ENCODE measurements around the gene HIVEP3. TPM values are rescaled to one million over a fixed set of nuclear protein-coding genes. Genes with fewer than 3 reads are reported as not detected.
A peak's percentile ranks its signal among the peaks of the same experiment; 100 is the strongest.

HIVEP3 gene
- total RNA-seq, 1 experiment from 2014 or later: 1.4 TPM

GRCh38 chr1:41665962-41666917, 252.5 kb downstream of the HIVEP3 start:
- H3K14ac ChIP-seq (ENCODE audit: insufficient read depth, low read length): no peak overlapping the region
- DNase-seq: no peak

More at GRCh38 chr1:41665962-41666917, 252.5 kb downstream of the HIVEP3 start:
- no peak overlapping the region for H2BK12ac ChIP-seq (ENCODE audit: insufficient read length, low read depth, low read length)
- H2BK120ac ChIP-seq (ENCODE audit: low read depth, low read length, poor library complexity, severe bottlenecking): no peak overlapping the region
- peaks cover 6% of the 10 kb centered on the region; the same call in 1 of the 2 replicates for H3K27me3 ChIP-seq (ENCODE audit: insufficient read depth, low read length)
- H3K56ac ChIP-seq (ENCODE audit: insufficient read length, low read depth, low read length): no peak overlapping the region
- H2BK5ac ChIP-seq (ENCODE audit: insufficient read length, low read length): no peak overlapping the region
- peak overlapping the region in 1 of 3 experiments; percentile 39; a peak in 1 of 7 replicates for H3K27ac Mint-ChIP-seq
- no peak overlapping the region for H2BK20ac ChIP-seq (ENCODE audit: low read depth, low read length, poor library complexity, severe bottlenecking)
- H3K4me1 Mint-ChIP-seq: peaks cover 26 to 27% of the 10 kb centered on the region in 2 experiments
- no peak overlapping the region for H2AFZ ChIP-seq (ENCODE audit: low read length)
- no peaks in the 10 kb centered on the region for H3K9me3 ChIP-seq (ENCODE audit: control insufficient read depth, low read depth, low read length)
- H3K23me2 ChIP-seq (ENCODE audit: insufficient read length, low read depth, low read length, poor library complexity, severe bottlenecking): no peaks in the 10 kb centered on the region
- H3K4me3 Mint-ChIP-seq: no peak overlapping the region; a peak in 1 of 5 replicates
- no peak overlapping the region for H3K23ac ChIP-seq (ENCODE audit: insufficient read length, low read depth, low read length)
- WGBS (ENCODE audit: extremely low coverage, insufficient read length, low lambda C conversion rate): no CpG with 5 or more reads among the region's 6 CpGs
- 0 out of 2 replicates have a peak, but pooled peaks cover 2% of the 10 kb centered on the region for H3K4me1 ChIP-seq (ENCODE audit: insufficient read depth, low read length)
- H3K36me3 Mint-ChIP-seq (ENCODE audit: insufficient read depth in 1 of 3, low read depth in 3 of 3): no peaks in the 10 kb centered on the region; a peak in 1 of 7 replicates
- TF ChIP-seq CTCF (conservative IDR thresholded peaks at IDR 0.05): no peak
- no peak overlapping the region for H3K4ac ChIP-seq (ENCODE audit: low read depth, low read length)
- H3K79me2 ChIP-seq (ENCODE audit: insufficient read depth, low read length): no peaks in the 10 kb centered on the region
- H3T11ph ChIP-seq (ENCODE audit: low read length): no peak overlapping the region
- no peak overlapping the region for H4K91ac ChIP-seq (ENCODE audit: insufficient read length, low read depth, low read length)
- no peak overlapping the region for H4K8ac ChIP-seq (replicated peaks; ENCODE audit: insufficient read length, low read depth, low read length)
- peaks cover 29% of the 10 kb centered on the region for H3K27me3 Mint-ChIP-seq (ENCODE audit: low read depth)
- H3K27ac ChIP-seq (ENCODE audit: insufficient read length, low read depth, low read length): no peak overlapping the region
- no peak overlapping the region for H3K18ac ChIP-seq (ENCODE audit: insufficient read length, low read depth, low read length)
- no peak overlapping the region for H3K4me2 ChIP-seq (ENCODE audit: insufficient read depth, insufficient read length, low read length)
- no peak overlapping the region for H4K5ac ChIP-seq (ENCODE audit: insufficient read length, low read depth, low read length)
- no peak overlapping the region for H2BK15ac ChIP-seq (ENCODE audit: low read depth, low read length)
- H3K9ac ChIP-seq (ENCODE audit: extremely low read depth, insufficient read length, low read length): no peak overlapping the region
- H4K20me1 ChIP-seq (ENCODE audit: control insufficient read depth, insufficient read depth, insufficient read length): no peaks in the 10 kb centered on the region
- H3K79me1 ChIP-seq (ENCODE audit: insufficient read depth, low read depth, low read length, poor library complexity, severe bottlenecking): no peaks in the 10 kb centered on the region
- no peaks in the 10 kb centered on the region for H3K9me3 Mint-ChIP-seq
- no peak overlapping the region for H2AK5ac ChIP-seq (ENCODE audit: insufficient read length, low read length)

All from H9 (cell line).